Measurements from ENCODE around the gene PRKN. TPM values are rescaled to one million over a fixed set of nuclear protein-coding genes. Genes with fewer than 3 reads are reported as not detected.

The PRKN gene
- total RNA-seq, 1 experiment from 2014 or later = 0.46 TPM

DNA sequence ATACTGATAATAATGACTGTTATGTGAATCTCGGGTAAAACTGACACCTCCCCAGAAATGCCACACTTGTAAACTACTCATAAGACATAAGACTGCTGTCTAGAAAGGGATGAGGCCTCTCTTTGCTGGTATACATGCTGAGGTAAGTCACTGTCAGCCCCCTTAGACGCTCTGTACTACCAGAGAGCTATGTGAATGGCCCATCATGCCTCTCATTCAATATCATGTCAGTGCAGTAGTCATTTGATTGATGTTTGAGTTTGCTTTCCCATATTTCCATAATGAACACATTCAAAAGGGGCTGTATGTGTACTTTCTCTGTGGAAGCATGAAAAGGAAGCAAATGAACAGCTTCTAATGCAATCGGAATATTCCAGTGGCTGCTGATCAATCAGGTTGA is 1334.3 kb downstream of the PRKN start:
- intact Hi-C loops (cut with micrococcal nuclease; ENCODE audit: unreplicated experiment) = no loop called here
- H3K27me3 ChIP-seq (ENCODE audit: control insufficient read depth, insufficient read depth, low read length) = no peaks in the 10 kb centered on the region
- ChIA-PET POLR2A (no interaction called here), CTCF (interaction anchor here (0.6 to 0.7 kb wide), 2 partner anchors 15 to 511 kb away, joined by 3 to 5 read pairs; no protein-coding TSS in a partner anchor)
- no peaks in the 10 kb centered on the region for H3K36me3 ChIP-seq (ENCODE audit: control insufficient read depth, insufficient read depth, low read length)
- no peaks in the 10 kb centered on the region for H3K4me1 ChIP-seq (ENCODE audit: control insufficient read depth, insufficient read depth, low read length)
- BruUV-seq (replicated peaks) = no TSS peak
- DNase-seq (ENCODE audit: low read depth, low spot score) = no peak
- TF ChIP-seq, protein P1, sequence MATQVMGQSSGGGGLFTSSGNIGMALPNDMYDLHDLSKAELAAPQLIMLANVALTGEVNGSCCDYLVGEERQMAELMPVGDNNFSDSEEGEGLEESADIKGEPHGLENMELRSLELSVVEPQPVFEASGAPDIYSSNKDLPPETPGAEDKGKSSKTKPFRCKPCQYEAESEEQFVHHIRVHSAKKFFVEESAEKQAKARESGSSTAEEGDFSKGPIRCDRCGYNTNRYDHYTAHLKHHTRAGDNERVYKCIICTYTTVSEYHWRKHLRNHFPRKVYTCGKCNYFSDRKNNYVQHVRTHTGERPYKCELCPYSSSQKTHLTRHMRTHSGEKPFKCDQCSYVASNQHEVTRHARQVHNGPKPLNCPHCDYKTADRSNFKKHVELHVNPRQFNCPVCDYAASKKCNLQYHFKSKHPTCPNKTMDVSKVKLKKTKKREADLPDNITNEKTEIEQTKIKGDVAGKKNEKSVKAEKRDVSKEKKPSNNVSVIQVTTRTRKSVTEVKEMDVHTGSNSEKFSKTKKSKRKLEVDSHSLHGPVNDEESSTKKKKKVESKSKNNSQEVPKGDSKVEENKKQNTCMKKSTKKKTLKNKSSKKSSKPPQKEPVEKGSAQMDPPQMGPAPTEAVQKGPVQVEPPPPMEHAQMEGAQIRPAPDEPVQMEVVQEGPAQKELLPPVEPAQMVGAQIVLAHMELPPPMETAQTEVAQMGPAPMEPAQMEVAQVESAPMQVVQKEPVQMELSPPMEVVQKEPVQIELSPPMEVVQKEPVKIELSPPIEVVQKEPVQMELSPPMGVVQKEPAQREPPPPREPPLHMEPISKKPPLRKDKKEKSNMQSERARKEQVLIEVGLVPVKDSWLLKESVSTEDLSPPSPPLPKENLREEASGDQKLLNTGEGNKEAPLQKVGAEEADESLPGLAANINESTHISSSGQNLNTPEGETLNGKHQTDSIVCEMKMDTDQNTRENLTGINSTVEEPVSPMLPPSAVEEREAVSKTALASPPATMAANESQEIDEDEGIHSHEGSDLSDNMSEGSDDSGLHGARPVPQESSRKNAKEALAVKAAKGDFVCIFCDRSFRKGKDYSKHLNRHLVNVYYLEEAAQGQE (IDR thresholded peaks at IDR 0.05; ENCODE audit: insufficient read depth in 1 of 2, low read depth in 2 of 2, low read length in 1 of 2) = no peak
- H3K9me3 ChIP-seq (ENCODE audit: control insufficient read depth, insufficient read depth, low read depth, low read length) = no peaks in the 10 kb centered on the region
- ATAC-seq = no peak
- H3K4me3 ChIP-seq (ENCODE audit: low read depth in 2 of 2, low read length in 2 of 2) = no peak overlapping the region
- no peak overlapping the region for H3K27ac ChIP-seq (ENCODE audit: low read length)
- in situ Hi-C loops (cut with HindIII; ENCODE audit: low pct_unique_long_range_greater_than_20kb, low sequenced_read_pairs) = no loop called here

DNA sequence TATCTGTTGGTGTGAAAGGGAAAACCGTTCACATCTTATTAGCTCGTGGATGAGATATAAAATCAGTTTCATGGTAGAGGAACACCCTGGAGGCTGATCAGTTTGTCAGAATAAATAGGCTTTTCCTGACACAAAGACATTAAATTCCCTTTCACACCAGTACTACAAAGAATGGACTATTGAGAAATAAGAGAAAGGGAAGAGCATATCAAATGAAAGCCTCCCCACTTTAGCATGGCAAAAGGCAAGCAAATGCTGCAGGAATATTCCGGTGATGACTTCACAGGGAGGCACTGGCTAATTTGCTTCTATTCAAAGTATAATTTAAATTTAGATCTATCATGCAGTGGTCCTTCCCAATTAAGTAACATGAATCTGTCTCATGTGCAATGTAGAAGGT is 1337.8 kb downstream of the PRKN start:
- no peak for DNase-seq (ENCODE audit: low read depth, low spot score)
- ChIA-PET CTCF (no interaction called here), POLR2A (no interaction called here)
- Histone ChIP-seq H3K4me3 (ENCODE audit: low read depth in 2 of 2, low read length in 2 of 2) (no peak overlapping the region), H3K27me3 (ENCODE audit: control insufficient read depth, insufficient read depth, low read length) (peaks cover 2% of the 10 kb centered on the region; the same call in 1 of the 2 replicates), H3K27ac (ENCODE audit: low read length) (no peak overlapping the region), H3K36me3 (ENCODE audit: control insufficient read depth, insufficient read depth, low read length) (no peaks in the 10 kb centered on the region), H3K9me3 (ENCODE audit: control insufficient read depth, insufficient read depth, low read depth, low read length) (no peaks in the 10 kb centered on the region), H3K4me1 (ENCODE audit: control insufficient read depth, insufficient read depth, low read length) (no peaks in the 10 kb centered on the region)
- intact Hi-C loops (cut with micrococcal nuclease; ENCODE audit: unreplicated experiment) = no loop called here
- BruUV-seq (replicated peaks) = no TSS peak
- ATAC-seq = no peak
- in situ Hi-C loops (cut with HindIII; ENCODE audit: low pct_unique_long_range_greater_than_20kb, low sequenced_read_pairs) = no loop called here
- TF ChIP-seq, protein P2, sequence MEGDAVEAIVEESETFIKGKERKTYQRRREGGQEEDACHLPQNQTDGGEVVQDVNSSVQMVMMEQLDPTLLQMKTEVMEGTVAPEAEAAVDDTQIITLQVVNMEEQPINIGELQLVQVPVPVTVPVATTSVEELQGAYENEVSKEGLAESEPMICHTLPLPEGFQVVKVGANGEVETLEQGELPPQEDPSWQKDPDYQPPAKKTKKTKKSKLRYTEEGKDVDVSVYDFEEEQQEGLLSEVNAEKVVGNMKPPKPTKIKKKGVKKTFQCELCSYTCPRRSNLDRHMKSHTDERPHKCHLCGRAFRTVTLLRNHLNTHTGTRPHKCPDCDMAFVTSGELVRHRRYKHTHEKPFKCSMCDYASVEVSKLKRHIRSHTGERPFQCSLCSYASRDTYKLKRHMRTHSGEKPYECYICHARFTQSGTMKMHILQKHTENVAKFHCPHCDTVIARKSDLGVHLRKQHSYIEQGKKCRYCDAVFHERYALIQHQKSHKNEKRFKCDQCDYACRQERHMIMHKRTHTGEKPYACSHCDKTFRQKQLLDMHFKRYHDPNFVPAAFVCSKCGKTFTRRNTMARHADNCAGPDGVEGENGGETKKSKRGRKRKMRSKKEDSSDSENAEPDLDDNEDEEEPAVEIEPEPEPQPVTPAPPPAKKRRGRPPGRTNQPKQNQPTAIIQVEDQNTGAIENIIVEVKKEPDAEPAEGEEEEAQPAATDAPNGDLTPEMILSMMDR (IDR thresholded peaks at IDR 0.05) = no peak
- TF ChIP-seq POLR2AphosphoS5 (IDR thresholded peaks at IDR 0.05; ENCODE audit: low read depth, low read length) = no peak
- no peak for TF ChIP-seq SIN3A (IDR thresholded peaks at IDR 0.05; ENCODE audit: borderline replicate concordance, insufficient read depth, low read depth, low read length)
- TF ChIP-seq, protein P1 (IDR thresholded peaks at IDR 0.05; ENCODE audit: insufficient read depth in 1 of 2, low read depth in 2 of 2, low read length in 1 of 2) = no peak
